ENCODE measurements around the gene TMEM44.

The TMEM44 gene, protein sequence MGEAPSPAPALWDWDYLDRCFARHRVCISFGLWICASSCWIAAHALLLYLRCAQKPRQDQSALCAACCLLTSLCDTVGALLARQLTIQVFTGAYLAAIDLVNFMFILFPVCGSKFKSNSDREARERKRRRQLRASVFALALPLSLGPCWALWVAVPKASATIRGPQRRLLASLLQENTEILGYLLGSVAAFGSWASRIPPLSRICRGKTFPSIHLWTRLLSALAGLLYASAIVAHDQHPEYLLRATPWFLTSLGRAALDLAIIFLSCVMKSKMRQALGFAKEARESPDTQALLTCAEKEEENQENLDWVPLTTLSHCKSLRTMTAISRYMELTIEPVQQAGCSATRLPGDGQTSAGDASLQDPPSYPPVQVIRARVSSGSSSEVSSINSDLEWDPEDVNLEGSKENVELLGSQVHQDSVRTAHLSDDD

DNA sequence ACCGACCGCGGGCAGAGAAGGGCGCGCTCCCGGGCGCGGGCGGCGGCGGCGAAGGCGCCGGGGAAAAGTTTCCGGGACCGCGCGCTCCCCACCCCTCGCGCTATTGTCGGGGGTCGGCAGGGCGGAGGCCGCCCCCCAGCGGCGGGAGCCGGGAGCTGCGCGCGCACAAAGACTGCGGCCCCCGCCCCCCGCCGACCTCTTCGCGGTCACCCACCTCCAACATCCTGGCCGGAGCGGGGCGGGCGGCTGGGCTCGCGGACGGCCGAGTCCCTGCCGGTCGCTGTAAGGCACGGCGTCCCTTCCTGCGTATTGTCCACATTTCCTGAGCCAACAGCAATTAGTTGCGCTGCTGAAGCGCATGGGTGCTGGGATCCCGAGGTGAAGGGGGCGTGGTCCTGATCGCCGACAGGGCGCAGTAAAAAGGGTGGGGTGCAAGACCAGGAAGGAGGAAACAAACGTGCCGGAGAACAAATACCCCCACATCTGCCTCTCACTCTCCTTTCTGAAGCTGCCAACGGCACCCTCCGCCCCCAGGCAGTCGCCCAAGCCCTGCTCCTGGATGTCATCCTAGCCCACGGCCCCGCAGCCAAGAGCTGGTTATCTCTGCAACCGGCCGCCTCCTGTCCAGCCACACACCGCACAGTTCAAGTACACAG lies at the start of gene TMEM44:
Gene TMEM44 (minus strand): TSS at position 71 of the 656 bp plus-strand sequence. CDS start 204 bp downstream, outside the sequence.
- peak; percentile 84 for DNase-seq

DNA sequence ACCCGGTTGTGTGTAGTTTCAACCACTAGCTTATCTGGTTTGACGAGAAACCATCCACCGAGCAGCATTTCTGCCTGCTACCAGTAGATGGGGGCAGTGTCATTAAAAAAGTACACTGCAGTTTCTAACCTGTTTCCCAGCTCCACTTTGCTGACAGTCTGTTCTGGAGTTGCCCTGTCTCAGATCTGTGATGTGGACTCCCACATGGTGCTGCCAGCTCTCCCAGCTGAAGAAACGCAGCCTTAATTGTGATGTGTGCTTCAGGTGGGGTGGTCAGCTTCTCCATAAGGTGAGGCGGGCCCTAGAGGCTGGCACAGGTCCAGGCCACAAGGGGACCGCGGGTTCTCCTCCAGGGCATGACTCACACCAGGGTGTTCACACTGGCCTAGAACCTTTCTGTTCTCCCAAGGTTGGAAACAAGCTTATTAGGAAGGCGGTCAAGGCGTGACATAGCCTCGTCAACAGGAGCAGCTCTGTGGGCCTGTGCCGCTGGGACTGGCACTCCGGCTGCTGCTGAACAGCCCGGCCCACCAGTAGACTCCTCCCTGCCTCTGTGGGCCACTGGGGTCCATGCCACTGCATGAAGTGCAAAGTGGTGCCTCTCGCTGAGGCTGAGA lies 49.6 kb upstream of the TMEM44 start:
- peak; percentile 92 for DNase-seq

DNA sequence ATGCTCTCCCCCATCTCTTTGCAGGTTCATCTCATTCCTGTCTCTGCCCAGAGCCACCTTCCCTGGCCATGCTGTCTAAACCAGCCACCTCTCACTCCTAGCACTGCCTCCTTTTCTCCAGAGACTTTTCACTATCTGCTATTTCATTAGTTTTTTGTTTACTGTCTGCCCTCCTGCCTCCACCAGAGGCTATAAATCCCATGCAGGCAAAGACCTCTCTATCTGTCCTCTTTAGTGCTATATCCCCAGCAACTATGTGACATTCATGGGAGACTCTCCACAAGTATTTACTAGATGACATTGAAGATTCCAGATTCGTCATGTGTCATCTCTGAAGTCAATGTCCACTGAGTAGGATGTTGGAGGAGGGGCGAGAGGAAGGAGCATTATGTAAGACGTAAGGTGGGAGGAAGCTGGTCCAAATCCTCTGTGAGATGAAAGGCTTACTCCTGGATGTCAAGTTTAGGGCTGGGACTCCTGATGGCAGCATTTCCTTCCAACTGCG lies 49.0 kb upstream of the TMEM44 start:
- no peak for DNase-seq

DNA sequence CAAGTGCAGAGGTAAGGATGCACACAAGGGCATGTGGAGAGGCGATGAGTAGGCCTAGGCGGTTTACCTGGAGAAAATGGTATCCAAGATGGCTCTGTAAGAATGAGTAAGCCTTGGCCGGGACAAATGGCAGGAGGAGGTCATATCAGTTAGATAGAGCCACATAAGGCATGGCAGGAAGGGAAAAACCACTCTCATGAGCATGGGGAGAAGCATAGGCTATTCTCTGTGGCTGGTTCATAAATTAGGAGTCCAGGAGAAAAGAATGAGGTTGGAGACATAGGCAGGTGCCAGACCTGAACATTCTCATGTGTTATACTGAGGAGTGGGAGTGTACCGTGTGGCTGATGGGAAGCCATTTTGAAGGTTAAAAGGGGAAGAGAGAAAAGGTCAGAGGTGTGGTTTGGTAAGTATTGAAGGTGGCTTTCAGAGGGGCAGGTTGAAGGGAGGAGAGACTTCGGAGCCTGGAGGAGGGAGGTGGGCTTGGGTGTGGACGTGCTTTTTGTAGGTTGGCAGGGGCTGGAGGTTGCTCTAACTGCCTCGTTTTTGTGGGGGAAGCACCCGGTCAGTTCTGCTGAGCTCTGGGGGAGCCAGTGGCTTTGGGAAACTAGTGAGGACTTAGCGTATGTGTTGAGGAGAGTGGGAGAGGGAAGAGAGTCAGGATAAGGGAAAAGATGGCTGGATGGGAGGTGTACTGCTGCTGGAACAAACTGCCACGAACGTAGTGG lies 47.8 kb upstream of the TMEM44 start:
- no peak for DNase-seq

DNA sequence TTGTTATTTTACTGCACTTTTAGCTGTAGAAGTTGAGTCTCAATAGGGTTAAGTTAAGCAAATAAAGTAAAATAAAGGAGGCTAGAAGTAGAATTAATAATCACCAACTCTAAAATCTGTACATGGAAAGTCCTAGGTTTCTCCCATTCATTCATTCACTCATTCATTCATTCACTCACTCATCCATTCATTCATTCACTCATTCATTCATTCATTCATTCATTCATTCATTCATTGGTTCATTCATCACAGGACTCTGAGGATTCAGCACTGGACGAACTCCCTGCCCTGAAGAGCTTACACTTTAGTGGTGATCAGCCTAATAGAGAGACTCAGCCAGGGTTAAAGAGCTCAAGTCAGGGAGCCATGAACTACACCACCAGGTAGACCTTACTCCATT lies 43.3 kb upstream of the TMEM44 start:
- DNase-seq, result no peak

DNA sequence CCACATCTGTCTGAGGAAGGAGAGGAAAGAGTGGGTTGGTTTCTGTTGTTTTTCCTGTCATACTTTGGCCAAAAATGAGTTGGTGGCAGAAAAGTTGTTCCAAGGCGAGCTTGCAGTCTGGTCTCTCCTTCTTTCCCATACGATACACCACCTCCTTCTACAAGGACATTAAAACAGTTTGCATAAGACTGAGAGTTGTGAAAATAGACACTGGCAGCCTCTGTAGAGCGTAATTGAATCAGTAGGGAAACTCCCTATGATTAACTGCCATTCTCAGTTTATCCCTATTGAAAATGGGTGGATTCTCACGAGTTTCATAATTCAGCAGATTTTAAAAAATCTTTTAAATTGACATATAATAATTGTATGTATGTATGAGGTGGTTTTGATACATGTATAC lies 42.5 kb upstream of the TMEM44 start:
- DNase-seq, result no peak

DNA sequence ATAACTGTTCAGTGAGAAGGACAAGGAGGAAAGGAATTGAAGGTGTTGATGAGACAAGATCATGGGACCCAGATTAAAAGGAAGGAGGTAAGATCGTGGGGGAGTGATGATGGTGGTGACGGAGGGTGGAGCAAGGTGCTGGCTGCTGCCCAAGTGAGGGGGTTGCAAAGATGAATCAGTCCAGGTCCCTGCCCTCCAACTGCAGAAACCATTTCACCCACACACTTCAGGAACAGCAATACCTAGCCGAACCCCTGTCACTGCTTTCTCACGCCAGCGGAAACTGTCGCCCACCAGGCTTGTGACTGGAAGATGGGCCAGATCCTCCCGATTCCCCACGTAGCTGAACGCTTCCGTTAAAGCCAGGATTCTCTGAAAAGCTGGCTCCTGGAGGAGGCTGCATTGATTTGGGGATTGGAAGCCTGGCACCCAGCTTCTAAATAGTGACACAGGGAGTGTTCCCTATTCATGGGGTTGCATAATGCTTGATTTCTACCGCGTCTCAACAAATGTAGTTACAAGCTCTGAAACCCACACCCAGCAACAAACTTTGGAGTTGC lies 41.9 kb upstream of the TMEM44 start:
- no peak for DNase-seq

DNA sequence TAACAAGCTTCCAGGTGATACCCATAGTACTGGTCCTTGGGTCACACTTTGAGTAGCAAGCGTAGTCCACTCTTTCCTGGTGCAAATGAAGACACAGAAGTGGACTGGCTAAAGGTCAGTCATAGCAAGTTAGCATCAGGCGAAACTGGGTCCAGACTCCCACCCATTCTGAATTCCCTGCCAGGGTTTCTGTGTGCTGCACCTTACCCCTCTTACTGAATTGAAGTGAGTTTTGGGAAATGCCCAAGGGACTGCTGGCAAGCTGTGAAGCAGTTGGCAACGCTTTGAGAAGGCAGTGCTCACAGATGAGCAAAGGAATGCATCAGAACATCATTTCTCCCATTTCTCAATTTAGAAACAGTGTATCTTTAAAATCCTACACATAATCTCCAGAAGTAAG lies 40.5 kb upstream of the TMEM44 start:
- DNase-seq, result no peak

DNA sequence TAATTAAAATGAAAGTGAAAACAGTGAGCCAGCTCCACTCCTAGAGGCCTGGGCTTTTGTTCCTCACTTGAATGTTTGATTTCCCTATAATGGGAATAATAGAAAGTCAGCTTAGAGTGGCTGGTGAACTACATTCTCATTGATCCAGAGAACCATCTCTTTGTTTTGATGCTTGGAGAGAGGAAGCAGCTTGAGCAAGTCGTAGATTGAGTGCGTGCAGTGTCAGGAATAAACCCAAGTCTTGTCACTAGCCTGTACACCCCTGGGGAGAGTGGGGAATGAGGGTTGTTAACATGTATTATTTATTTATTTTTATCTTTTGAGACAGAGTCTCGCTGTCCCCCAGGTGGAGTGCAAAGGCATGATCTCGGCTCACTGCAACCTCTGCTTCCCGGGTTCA lies 39.7 kb upstream of the TMEM44 start:
- DNase-seq, result no peak

DNA sequence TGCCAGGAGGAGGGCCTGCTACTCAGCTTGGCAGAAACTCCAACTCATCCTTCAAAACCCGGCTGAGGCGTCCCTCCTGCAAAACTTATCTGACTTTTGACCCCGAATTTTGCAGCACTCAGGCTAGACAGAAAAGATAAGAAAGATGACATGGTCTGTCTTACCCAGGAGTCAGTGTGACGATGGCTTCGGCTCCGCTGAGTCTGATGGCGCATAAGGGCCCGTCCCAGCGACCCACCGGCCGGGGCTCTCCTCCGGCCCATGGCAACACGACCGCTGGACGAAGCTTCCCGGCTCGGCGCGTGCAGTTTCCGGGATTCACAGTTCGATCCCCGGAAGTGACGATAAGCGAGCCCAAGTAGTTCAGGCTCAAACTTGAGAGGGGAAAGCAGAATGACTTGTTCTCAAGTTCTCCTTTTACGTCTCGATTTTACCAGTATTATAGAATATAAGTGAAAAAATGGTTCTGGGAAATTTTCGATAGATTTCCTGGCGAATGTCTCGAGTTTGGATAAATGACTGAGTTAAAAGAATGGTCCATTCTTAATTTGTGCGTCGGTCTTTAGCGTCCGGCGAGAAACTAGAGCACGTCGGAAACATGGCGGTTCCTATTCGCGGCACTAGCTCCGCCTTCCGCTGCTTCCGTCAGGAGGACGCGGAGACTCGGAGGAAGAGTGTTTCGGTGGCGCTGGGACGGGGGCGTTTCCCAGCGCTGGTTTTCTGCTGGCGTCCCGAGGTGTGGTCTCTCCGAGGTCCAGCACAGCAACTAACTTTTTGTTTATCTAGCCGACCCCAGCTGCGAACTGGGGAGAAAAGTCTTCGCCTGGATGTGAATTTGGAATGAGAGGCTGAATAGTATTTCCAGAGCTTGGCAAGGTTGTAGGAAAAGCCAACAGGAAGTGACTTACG lies 38.9 kb upstream of the TMEM44 start, which contains the start of gene LSG1:
Gene LSG1 (minus strand): TSS at position 292 of the 909 bp plus-strand sequence. CDS start 29 bp downstream, at position 263.
- DNase-seq, result peak; percentile 76

DNA sequence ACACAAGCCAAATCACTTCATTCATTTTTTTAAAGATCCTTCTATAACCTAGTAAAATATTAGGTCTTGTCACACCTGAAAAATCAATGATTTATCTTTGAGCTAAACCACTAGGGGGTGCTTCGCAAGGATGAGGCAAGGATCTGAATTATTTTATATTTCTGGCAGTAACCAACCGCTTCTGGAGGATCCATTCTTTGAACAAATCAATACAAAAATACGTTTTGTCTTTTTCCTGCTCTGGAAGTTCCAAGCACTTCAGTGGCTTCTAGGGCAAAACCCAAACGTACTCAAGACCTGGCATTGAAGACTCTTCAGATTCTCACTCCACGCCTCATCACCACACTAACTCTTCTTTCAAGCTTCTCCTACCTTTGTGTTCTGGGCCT lies 38.3 kb upstream of the TMEM44 start:
- DNase-seq, result no peak

DNA sequence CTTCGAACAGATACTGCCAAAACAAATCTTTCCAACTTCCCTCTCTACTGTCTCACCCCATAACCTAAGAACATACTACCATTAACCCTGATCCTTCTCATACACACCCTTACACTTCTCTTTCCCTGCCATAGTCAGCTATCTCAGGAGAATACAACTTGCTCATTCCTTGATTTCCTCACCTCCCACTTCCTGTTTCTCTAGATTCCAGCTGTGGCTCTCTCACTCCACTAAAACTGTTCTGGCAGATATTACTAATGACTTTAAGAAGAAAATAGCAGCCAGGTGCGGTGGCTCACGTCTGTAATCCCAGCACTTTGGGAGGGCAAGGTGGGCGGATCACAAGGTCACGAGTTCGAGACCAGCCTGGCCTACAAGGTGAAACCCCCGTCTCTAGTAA lies 34.1 kb upstream of the TMEM44 start:
- no peak for DNase-seq

DNA sequence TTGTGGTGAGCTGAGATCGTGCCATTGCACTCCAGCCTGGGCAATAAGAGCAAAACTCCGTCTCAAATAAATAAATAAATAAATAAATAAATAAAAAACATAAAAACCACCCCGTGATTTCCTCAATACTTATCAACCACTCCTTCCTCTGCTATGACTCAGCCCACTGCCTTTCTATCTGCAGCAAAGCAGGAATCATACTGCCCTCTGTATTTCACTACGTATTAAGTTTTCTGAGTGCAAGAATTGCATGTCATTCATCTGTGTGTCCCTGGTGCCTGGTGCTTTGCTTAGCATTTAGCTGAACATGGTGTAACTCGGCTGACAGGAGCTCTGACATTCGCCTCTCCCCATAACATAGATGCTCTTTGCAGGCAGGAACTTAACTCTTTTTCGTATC lies 31.6 kb upstream of the TMEM44 start:
- DNase-seq, result no peak

DNA sequence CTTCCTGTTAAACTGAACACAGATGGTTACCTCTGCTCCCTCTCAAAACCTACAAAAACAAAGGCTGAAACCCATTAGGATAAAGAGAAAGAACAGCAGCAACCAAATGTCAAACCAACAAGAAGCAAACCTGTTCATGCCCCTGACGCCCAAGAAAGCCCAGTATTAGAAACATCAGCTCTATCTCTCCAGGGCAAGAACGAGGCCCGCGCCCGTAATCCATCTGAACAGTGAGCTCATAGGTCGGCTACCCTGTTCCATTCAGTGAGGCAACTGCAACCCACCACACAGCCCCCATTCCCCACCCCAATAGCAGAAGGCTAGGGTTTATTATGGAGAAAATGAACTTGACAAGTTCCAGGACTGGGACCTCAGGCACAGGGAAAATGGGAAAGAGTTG lies 28.7 kb upstream of the TMEM44 start:
- DNase-seq, result no peak

DNA sequence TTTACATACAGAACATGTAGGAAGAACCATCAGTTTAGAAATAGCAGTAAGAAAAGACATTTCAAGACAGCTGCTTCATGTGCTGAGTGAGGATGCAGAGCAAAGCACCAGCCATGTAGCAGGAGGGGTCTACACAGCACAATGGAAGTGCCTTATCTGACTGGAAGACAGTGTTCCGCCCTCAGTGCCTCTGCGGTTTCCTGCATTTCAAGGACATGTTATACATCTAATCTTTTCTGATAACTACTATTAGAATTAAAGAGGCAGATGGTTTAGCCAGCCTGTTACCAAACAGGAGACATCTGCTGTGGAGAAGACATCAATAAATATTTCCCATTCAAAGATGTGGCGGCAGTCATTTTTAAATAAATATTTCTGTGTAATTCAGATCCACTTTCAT lies 28.2 kb upstream of the TMEM44 start:
- DNase-seq, result no peak

DNA sequence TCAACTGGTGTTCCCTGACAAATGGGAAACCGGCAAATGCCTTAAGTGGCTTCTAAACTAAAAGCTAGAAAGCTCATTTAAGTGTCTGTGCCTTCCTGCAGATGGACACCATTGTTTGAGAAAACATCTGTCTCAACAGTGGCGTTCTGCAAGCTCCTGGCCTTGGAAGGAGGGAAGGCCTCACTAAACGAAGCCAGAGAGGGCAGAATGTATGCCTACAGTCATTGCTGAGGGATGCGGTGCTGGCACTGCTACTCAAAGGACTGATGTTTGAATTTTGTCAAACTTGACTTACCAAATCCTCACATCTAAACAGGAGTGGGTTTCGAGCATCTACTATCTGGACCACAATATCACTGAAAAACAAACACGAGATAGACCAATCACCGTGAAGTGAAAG lies 26.6 kb upstream of the TMEM44 start:
- no peak for DNase-seq

DNA sequence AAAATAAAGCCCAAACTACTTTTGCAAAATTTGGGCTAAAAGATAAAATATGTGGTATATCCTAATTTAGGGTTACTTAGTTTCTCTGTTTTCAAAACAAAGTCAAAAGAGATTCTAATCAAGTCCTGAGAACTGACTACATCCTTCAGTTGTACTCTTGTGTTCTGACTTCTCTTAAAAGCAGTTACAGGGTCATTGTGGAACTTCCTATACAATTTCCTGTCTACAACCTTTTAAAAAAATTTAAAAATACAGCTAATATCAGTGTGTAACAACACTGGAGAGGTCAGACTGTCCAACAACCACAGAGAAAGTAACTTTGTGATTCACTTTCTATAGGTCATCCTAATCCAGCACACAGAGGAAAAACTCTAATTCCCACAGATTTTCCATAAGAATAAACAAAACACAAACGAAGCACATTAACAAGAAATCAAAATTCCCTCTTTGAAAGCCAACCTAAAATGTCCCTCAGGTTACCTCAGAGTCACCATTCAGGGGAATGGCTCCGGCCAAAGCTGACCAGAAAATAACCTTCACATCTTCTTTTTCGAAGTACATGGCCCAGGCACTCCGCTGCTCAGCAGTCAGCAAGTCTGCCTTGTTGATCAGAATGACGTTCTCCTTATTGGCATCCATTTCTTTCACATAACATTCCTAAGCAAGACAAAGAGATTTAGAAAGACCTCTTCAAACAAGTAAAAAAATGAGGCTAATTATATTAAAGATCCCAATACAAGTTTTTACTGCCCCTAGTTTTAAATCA lies 25.4 kb upstream of the TMEM44 start:
- DNase-seq, result no peak

DNA sequence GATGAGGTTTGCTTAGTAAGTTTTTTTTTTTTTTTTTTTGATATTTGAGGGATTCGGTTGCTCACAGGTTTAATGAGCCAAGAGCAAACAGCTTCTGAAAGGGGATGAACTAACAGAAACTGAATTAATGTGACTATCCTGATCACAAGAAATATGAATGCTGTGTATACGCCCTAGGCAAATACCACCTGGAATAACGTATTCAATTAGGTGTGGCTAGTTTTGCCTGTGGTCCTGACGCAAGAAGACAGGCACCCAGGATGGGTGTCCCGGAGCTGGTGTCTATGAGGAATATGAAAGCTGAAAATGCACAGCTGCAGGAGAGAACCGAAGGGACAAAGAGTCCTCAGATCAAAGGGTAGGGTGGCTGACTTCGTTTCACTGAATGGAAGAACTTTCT lies 24.2 kb upstream of the TMEM44 start:
- no peak for DNase-seq

DNA sequence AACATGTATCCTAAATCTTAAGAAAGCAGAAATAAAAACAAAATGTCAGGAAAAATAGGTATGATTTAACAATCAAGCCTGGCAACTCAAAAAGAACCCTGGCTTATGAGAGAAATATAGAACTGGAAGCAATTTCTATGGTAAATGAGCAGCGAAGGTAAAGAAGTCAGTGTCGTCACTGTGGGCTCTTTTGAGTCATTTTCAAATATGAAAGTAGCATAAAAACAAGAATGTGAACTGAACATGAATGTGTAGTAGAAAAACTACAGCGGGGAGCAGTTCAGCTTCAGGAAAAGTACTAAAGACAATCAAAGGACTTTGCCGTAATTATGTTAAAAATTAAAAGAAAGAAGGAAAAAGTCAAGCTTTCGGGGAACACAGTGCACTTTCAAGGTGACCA lies 21.2 kb upstream of the TMEM44 start:
- no peak for DNase-seq

DNA sequence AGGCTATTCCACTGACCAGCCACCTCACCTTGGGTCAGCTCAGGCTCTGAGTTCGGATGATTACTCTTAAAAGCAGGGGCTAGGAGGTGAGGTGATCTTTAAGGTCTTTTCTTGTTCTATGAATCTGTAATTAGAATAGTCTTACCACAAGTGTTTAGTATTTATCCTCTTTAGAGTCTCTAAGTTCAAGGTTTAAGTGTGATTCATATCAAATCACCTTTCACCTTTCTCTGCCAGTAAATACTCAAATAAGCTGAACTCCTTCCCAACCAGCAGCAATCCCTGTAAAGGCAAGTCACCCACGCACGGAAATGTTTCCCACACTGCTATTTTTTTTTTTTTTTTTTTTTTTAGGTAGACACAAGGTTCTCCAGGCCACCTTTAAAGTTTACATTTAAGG lies 14.5 kb upstream of the TMEM44 start:
- DNase-seq, result no peak

DNA sequence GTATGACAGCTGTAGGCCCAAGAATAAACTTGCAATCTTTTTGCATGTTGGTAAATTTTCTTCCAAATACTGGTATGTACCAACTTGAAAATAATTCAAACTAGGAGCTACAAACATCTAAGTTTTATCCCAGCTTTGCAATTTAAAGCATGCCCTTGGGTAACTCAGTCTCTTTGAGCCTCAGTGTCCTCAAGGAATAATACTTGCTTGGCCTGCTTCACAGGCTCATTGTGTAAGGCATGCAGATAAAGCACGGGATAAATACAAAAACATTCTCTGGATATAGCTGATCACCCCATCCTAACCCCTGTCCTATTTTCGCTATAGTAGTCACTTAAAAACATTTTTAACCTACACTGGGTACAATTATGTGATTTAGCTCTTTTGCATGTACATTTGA lies 9.6 kb upstream of the TMEM44 start:
- no peak for DNase-seq
